CD4-positive, alpha-beta T cell treated with Interleukin-17A for 1 hour (primary cell): ENCODE measurements around the gene RXYLT1.
"Not testable (repeated sequence)": the region's sequence is repeated elsewhere in the genome, so short reads cannot be mapped to it uniquely, and the experiment has no call there.

ENCODE experiments used
- DNase-seq: peaks from one replicate; pipeline ENCODE4 v3.0.0-alpha.2; 2020

RXYLT1 gene

DNA sequence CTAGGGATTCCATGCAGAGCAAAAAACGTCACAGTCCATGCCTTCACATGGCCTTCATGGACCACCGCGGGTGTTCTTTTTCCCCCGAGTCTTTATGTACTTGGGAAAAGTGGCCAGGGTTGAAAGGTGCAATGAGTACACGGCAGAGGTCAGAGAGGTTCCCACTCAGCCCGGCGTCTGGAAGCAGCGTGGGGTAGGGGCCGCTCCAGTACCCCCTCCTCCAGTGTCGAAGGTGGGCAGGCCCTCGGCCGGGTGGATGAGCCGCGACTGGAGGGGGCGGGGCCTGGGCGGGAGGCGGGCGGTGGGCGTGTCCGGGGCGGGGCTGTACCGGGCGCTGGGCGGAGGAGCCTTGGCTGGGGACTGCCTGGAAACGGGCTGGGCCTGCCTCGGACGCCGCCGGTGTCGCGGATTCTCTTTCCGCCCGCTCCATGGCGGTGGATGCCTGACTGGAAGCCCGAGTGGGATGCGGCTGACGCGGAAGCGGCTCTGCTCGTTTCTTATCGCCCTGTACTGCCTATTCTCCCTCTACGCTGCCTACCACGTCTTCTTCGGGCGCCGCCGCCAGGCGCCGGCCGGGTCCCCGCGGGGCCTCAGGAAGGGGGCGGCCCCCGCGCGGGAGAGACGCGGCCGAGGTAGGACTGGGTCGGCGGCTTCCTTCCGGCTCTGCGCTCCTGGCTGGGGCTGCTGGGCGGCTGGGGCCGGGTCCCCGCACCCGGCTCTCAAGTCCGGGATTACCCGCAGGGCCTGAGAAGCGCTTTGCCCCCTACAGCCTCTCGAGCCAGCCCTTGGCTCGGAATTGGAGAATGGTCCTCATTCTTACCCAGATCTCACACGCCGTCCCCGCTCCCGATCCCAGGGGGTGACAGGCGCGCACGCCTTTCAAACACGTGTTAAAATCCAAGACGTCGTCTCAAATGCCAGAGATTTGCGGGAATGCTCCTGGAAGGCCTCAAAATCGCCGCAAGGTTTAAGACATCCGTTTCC, at the start of gene RXYLT1:
Gene RXYLT1 (plus strand): TSS at position 412 of the 984 bp plus-strand sequence. CDS start 52 bp downstream, at position 464.
- peak; percentile 87 for DNase-seq

DNA sequence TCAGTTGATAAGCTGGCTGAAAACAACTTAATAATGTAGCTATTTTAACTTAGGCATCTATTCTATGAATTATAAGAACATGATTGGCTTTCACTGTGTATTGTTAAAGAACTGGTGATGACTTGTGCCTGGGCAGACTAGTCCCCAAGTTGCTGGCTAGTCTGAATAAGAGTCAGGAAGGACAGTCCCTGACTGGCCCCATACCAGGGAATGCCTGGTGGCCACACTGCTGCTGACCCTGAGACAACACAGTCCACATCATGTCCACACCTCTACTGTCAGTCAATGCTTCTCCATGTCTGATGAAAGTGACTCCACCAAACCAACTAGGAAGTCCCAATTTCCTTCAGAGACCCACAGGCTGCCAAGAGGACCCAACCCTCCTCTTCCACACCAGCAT, 46.9 kb upstream of the RXYLT1 start:
- not testable (repeated sequence) for DNase-seq

- not testable (repeated sequence) for DNase-seq
Measured at GRCh38 chr12:63733585-63733984, 46.1 kb upstream of the RXYLT1 start.

DNA sequence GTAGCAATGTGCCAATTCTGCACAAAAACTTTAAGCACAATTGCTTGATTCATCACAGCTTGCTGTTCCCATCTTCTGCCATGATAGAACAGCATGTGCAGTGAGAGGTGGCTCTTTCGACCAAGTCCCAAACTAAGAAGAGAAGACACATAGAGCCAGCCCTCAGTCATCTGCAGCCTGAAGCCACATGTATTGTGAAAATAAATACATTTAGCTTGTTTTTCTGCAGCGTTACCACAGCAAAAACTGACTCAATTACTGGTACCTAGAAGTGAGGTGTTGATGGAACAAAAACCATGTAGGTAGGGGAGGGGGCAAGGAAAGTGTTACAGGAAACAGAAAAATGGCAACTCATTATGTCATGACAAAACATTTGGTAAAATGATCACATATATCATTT, 39.2 kb upstream of the RXYLT1 start:
- not testable (repeated sequence) for DNase-seq

GRCh38 chr12:63741431-63741830, 38.3 kb upstream of the RXYLT1 start:
- not testable (repeated sequence) for DNase-seq

GRCh38 chr12:63744110-63744509, 35.6 kb upstream of the RXYLT1 start:
- not testable (repeated sequence) for DNase-seq

DNA sequence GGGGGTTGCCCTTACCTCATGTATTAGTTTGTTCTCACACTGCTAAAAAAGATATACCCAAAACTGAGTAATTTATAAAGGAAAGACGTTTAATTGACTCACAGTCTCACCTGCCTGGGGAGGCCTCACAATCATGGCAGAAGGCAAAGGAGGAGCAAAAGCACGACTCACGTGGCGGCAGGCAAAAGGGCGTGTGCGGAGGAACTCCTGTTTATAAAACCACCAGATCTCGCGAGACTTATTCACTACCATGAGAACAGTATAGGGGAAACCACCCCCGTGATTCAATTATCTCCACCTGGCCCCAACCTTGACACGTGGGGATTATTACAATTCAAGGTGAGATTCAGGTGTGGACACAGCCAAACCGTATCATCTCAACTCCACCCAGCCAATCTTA, 33.2 kb upstream of the RXYLT1 start:
- not testable (repeated sequence) for DNase-seq

DNA sequence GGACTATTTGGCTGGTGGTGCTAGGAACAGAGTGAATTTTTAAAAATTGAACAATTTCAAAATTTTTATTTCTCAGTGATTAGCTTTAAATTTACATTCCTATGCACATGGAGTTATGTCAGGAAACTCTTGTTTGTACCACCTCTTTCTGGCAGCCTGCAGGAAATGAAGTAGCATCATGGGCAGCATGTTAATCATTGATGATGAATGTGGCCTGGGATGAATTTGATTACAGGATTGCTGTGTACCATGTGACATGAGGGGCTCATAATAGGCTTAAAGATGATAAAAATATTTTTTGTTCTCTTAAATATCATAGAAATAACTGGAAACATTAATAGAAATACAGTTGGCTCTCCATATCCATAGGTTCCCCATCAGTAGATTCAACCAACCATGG, 32.6 kb upstream of the RXYLT1 start:
- DNase-seq, result not testable (repeated sequence)

- no peak for DNase-seq
Measured at GRCh38 chr12:63747553-63747952, 32.2 kb upstream of the RXYLT1 start.

GRCh38 chr12:63752283-63752682, 27.4 kb upstream of the RXYLT1 start:
- no peak for DNase-seq

- DNase-seq, result no peak
Measured at GRCh38 chr12:63752841-63753240, 26.9 kb upstream of the RXYLT1 start.

DNA sequence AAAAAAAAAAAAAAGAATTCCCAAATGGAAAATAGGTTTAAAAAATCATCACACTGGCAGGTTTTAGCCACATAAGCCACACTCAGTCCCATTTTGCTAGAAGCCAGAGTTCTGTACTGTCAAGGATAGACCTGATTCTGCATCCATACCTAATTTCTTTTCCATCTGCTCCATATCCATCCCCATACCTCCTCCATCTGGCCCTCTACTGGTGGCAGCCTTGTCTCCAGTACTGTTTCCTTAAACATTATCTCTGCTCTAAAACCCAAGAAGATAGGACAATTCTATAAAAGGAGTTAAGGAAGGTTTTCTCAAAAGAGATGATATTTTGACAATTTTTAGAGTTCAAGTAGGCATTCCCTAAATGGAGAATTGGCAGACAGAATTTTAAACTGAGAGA, 26.0 kb upstream of the RXYLT1 start:
- no peak for DNase-seq

DNA sequence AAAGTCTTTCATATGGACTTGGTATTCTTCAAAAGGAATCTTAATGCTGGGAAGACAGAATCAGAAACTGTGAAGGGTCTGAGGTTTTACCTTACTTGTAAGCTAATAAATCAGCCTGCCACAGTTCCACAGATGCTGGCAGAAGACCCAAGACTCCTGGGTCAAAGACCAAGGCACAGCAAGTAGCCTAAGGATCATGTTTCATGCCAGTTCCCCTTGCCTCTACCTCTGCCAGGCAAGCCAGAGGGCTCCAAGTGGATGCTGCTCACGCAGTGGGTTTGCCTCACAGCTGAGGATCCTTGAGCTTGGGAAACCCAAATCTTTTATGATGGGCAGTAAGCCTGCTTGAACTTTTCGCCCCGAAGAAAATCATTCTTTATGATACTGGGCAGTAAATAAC, 15.2 kb upstream of the RXYLT1 start:
- no peak for DNase-seq

GRCh38 chr12:63766498-63766897, 13.2 kb upstream of the RXYLT1 start:
- no peak for DNase-seq

- DNase-seq, result no peak
Measured at GRCh38 chr12:63770375-63770774, 9.3 kb upstream of the RXYLT1 start.

DNA sequence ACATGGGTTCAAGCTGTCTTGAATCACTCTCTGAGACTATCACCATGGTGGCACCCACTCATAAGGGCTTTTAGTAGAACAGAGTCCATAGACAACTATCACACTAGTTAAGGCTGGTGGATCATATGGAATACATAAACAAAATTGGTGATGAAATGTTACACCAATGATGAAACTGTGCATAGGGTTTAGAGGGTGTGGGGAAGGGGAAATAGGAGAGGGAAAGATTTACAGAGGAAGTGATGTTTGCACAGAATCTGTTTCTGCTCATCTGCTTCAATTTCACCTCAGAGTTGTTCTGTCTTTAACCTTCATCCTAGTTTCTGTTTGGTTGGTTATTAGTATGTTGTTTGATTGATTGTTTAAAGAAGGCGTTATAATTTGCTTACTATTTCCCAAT, 2.4 kb upstream of the RXYLT1 start:
- DNase-seq, result no peak

GRCh38 chr12:63782466-63782865, 2.8 kb downstream of the RXYLT1 start:
- no peak for DNase-seq

DNA sequence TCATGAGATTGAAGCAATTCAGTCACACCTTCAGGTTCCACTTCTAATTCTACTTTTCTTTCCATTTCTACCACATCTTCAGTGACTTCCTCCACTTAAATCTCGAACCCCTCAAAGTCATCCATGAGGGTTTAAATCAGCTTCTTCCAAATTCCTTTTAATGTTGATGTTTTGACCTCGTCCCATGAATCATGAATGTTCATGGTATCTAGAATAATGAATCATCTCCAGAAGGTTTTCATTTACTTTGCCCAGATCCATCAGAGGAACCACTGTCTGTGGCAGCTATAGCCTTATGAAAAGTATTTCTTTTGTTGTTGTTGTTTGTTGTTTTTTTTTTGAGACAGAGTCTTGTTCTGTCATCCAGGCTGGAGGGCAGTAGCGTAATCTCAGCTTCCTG, 7.6 kb downstream of the RXYLT1 start:
- no peak for DNase-seq

- no peak for DNase-seq
Measured at GRCh38 chr12:63790608-63790945, 10.9 kb downstream of the RXYLT1 start.

DNA sequence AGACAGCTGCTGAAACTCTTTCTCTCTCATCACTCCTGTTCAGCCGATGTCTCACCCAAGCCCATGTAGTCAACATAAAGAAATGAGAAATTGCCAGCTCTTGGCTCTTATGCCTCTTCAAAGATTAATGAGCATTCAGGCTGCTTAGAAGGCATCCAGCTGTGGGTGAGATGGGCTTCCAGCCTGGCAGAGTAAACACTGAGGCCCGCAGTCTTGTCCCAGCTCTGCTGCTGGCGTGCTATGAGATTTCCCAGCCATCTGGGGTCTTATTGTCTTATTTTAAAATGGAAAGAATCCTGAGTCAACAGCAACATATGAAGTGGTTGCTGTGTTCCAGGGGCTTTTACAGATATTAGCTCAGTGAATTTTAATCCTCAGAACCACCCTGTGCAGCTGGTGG, 12.6 kb downstream of the RXYLT1 start:
- DNase-seq, result no peak

GRCh38 chr12:63795032-63795687, 15.5 kb downstream of the RXYLT1 start:
- no peak for DNase-seq

DNA sequence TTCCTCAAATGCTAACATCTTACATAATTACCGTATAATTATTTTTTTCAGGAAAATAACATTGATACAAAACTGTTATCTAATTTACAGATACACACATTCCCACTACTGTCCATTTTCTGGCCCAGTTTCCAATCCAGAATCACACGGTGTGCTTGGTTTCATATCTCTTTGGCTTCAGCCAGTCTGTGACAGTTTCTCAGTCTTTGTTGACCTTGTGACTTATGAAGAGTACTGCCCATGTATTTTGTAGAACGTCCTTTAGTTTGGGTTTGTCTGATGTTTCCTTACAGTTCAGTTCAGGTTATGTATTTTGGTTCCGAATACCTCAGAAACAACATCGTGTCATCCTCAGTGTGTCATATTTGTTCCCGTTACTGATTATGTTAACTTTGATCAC, 16.2 kb downstream of the RXYLT1 start:
- DNase-seq, result no peak

GRCh38 chr12:63802012-63802608, 22.4 kb downstream of the RXYLT1 start:
- DNase-seq, result peak; percentile 40

DNA sequence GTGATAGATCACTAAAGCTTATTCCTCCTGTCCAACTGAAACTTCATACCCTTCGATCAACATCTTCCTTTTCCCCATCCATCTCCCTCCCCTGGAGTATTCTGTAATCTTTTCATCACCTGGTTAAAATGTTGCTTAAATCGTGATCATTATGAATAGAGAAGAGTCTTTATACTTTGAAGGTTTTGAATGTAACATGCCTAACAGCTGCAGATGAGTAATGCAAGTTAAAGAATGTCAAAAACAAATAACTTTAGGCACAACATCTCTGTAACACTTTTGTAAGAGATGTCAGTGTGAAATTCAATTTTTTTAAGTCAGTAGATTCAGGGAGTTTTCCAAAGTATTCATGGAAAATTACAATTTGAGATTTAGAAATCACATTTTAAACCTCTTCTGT, 25.0 kb downstream of the RXYLT1 start:
- DNase-seq, result no peak
